HEK293 (cell line): ENCODE measurements around the gene MORN1.

Experiments used
- CTCF ChIA-PET: fragments of 350-600 bp; formaldehyde crosslinking; extraction: SDS; loops from one replicate; lab custom pipeline; 2021; ENCODE audit warnings: antibody characterized with exemption; lab: Yijun Ruan, JAX
- POLR2A ChIA-PET: fragments of 300-600 bp; formaldehyde crosslinking; extraction: SDS; loops from one replicate; lab custom pipeline; 2020; ENCODE audit warnings: antibody characterized with exemption, inconsistent platforms; lab: Yijun Ruan, JAX
- H3K27ac ChIP-seq: fragments of 200-500 bp; sonication (Bioruptor generic); 2 replicates; pipeline ENCODE4 v1.5.1; 2014; ENCODE audit warnings: low read depth, low read length, control low read depth, inconsistent platforms; ENCODE audit errors: extremely low read depth
- H3K36me3 ChIP-seq, 2 experiments: fragments of 200-500 bp in 1 of 2; sonication (Bioruptor generic) in 1 of 2; 1 replicate in 1 of 2; 2 replicates in 1 of 2; pipeline ENCODE4 v1.5.1; 2014 to 2017; ENCODE audit warnings: inconsistent platforms in 2 of 2, low read length in 2 of 2; ENCODE audit not compliant: control insufficient read depth in 2 of 2, insufficient read depth in 1 of 2
- H3K4me1 ChIP-seq: fragments of 200-500 bp; sonication (Bioruptor generic); 2 replicates; pipeline ENCODE4 v1.5.1; 2014; ENCODE audit warnings: mild to moderate bottlenecking, low read length, inconsistent platforms; ENCODE audit not compliant: control insufficient read depth, insufficient read depth
- H3K4me3 ChIP-seq: 2 replicates; pipeline ENCODE4 v1.5.1; 2011; ENCODE audit warnings: low read depth, mild to moderate bottlenecking, control low read depth, low read length, moderate library complexity
- H3K9me3 ChIP-seq: fragments of 200-500 bp; sonication (Bioruptor generic); 2 replicates; pipeline ENCODE4 v1.5.1; 2014; ENCODE audit warnings: low read depth, low read length, inconsistent platforms; ENCODE audit not compliant: control insufficient read depth, insufficient read depth
- EGR2 ChIP-seq: fragments of 450-650 bp; formaldehyde crosslinking; IDR thresholded peaks from 2 replicates; pipeline ENCODE4 v1.5.1; 2016; ENCODE audit warnings: low read depth, missing biosample characterization, missing genetic modification characterization
- GLIS2 ChIP-seq: fragments of 450-650 bp; formaldehyde crosslinking; IDR thresholded peaks from 2 replicates; pipeline ENCODE4 v1.5.1; 2016; ENCODE audit warnings: missing biosample characterization, missing genetic modification characterization
- PATZ1 ChIP-seq: fragments of 450-650 bp; formaldehyde crosslinking; IDR thresholded peaks from 2 replicates; pipeline ENCODE4 v1.5.1; 2016; ENCODE audit warnings: missing biosample characterization, missing genetic modification characterization
- PRDM4 ChIP-seq: fragments of 450-650 bp; formaldehyde crosslinking; IDR thresholded peaks from 2 replicates; pipeline ENCODE4 v1.5.1; 2017; ENCODE audit warnings: missing biosample characterization, missing genetic modification characterization
- ZNF133 ChIP-seq: fragments of 450-650 bp; formaldehyde crosslinking; IDR thresholded peaks from 2 replicates; pipeline ENCODE4 v1.5.1; 2016; ENCODE audit warnings: missing biosample characterization, missing genetic modification characterization
- ZNF16 ChIP-seq: fragments of 450-650 bp; formaldehyde crosslinking; IDR thresholded peaks from 2 replicates; pipeline ENCODE4 v1.5.1; 2016; ENCODE audit warnings: low read depth, missing biosample characterization, missing genetic modification characterization
- ZNF169 ChIP-seq: fragments of 450-650 bp; formaldehyde crosslinking; IDR thresholded peaks from 2 replicates; pipeline ENCODE4 v1.5.1; 2016; ENCODE audit warnings: missing biosample characterization, missing genetic modification characterization
- ZNF529 ChIP-seq: fragments of 450-650 bp; formaldehyde crosslinking; IDR thresholded peaks from 2 replicates; pipeline ENCODE4 v1.5.1; 2017; ENCODE audit warnings: missing genetic modification characterization, missing biosample characterization; ENCODE audit not compliant: insufficient replicate concordance
- ZNF558 ChIP-seq: fragments of 450-650 bp; formaldehyde crosslinking; IDR thresholded peaks from 2 replicates; pipeline ENCODE4 v1.5.1; 2016; ENCODE audit warnings: missing biosample characterization, missing genetic modification characterization
- ZNF561 ChIP-seq: fragments of 450-650 bp; IDR thresholded peaks from 2 replicates; pipeline ENCODE4 v1.5.1; 2018; ENCODE audit warnings: missing biosample characterization, missing genetic modification characterization, borderline replicate concordance
- ZNF623 ChIP-seq: fragments of 450-650 bp; formaldehyde crosslinking; IDR thresholded peaks from 2 replicates; pipeline ENCODE4 v1.5.1; 2016; ENCODE audit warnings: missing biosample characterization, missing genetic modification characterization
- ZNF670 ChIP-seq: fragments of 450-650 bp; formaldehyde crosslinking; IDR thresholded peaks from 2 replicates; pipeline ENCODE4 v1.5.1; 2016; ENCODE audit warnings: missing biosample characterization, missing genetic modification characterization, low read depth
- ZSCAN5A ChIP-seq: fragments of 450-650 bp; formaldehyde crosslinking; IDR thresholded peaks from 2 replicates; pipeline ENCODE4 v1.5.1; 2016; ENCODE audit warnings: missing biosample characterization, missing genetic modification characterization

MORN1 gene

GRCh38 chr1:2283991-2284895, 107.1 kb downstream of the MORN1 start:
- H3K4me3 ChIP-seq: no peak overlapping the region
- H3K36me3 ChIP-seq: peaks cover 0 to 21% of the 10 kb centered on the region in 2 experiments; a peak in 2 of 3 replicates
- TF ChIP-seq ZSCAN5A (no peak), ZNF670 (tag by site-specific recombination) (no peak), ZNF529 (no peak), ZNF623 (tag by site-specific recombination) (no peak), ZNF558 (tag by site-specific recombination) (no peak), PATZ1 (tag by site-specific recombination) (peak; percentile 35; the same call in 1 of the 2 replicates), EGR2 (no peak), GLIS2 (peak; percentile 39)
- H3K9me3 ChIP-seq: no peaks in the 10 kb centered on the region
- peak overlapping the region; percentile 16; the same call in 1 of the 2 replicates for H3K27ac ChIP-seq
- ChIA-PET CTCF (no interaction called here), POLR2A (no interaction called here)
- peaks cover 5% of the 10 kb centered on the region for H3K4me1 ChIP-seq

GRCh38 chr1:2283371-2283990, 107.9 kb downstream of the MORN1 start:
- ChIA-PET POLR2A (no interaction called here), CTCF (no interaction called here)
- Histone ChIP-seq H3K4me3 (no peak overlapping the region), H3K27ac (no peak overlapping the region), H3K9me3 (no peaks in the 10 kb centered on the region)
- peak; percentile 33; the same call in 1 of the 2 replicates for TF ChIP-seq EGR2
- 0 out of 2 replicates have a peak, but pooled peaks have one; percentile 21 for TF ChIP-seq GLIS2
- no peak for TF ChIP-seq ZNF133 (tag by site-specific recombination)
- TF ChIP-seq, all 188 proteins: peak for 2
- Histone ChIP-seq H3K4me1 (peaks cover 2% of the 10 kb centered on the region), H3K36me3 (peaks cover 0 to 21% of the 10 kb centered on the region in 2 experiments; a peak in 2 of 3 replicates)

- no peaks in the 10 kb centered on the region for H3K4me1 ChIP-seq
- no peak for TF ChIP-seq ZNF169
- peak; percentile 62; the same call in 1 of the 2 replicates for TF ChIP-seq PRDM4
- no peak for TF ChIP-seq ZNF561 (tag by site-specific recombination)
- TF ChIP-seq ZNF16: no peak
- TF ChIP-seq, all 188 proteins: peak for 1
- Histone ChIP-seq H3K4me3 (no peak overlapping the region), H3K36me3 (peaks cover 0 to 27% of the 10 kb centered on the region in 2 experiments; a peak in 2 of 3 replicates), H3K9me3 (no peaks in the 10 kb centered on the region), H3K27ac (no peak overlapping the region)
- ChIA-PET POLR2A (no interaction called here), CTCF (no interaction called here)
Observed at GRCh38 chr1:2282556-2283270, 108.6 kb downstream of the MORN1 start.
